Dedifferentiated amniotic fluid mesenchymal stem cell (primary cell): ENCODE data around the gene PAPLN.
A peak's percentile ranks its signal among the peaks of the same experiment; 100 is the strongest.
"Not testable (repeated sequence)": the region's sequence is repeated elsewhere in the genome, so short reads cannot be mapped to it uniquely, and the experiment has no call there.

Source experiments
- DNase-seq: peaks from one replicate; pipeline ENCODE4 v3.0.0-alpha.2; 2016; ENCODE audit errors: extremely low spot score

The PAPLN gene

GRCh38 chr14:73237219-73237785, at the start of gene PAPLN:
Gene PAPLN, plus strand, starts transcription at chr14:73237506. Its CDS starts 2,273 bp downstream, at chr14:73239779.
- no peak for DNase-seq

- peak; percentile 59 for DNase-seq
Measured at GRCh38 chr14:73188501-73188911, 48.8 kb upstream of the PAPLN start.

- no peak for DNase-seq
Measured at GRCh38 chr14:73189651-73190050, 47.7 kb upstream of the PAPLN start.

- no peak for DNase-seq
Measured at GRCh38 chr14:73191441-73191840, 45.9 kb upstream of the PAPLN start.

- not testable (repeated sequence) for DNase-seq
Measured at GRCh38 chr14:73194306-73194705, 43.0 kb upstream of the PAPLN start.

GRCh38 chr14:73198253-73198652, 39.1 kb upstream of the PAPLN start:
- no peak for DNase-seq

- DNase-seq = no peak
Measured at GRCh38 chr14:73203527-73203926, 33.8 kb upstream of the PAPLN start.

GRCh38 chr14:73207615-73208014, 29.7 kb upstream of the PAPLN start:
- DNase-seq = no peak

- DNase-seq = no peak
Measured at GRCh38 chr14:73208390-73208789, 28.9 kb upstream of the PAPLN start.

GRCh38 chr14:73208846-73209245, 28.5 kb upstream of the PAPLN start:
- DNase-seq = no peak

GRCh38 chr14:73209953-73210352, 27.4 kb upstream of the PAPLN start:
- no peak for DNase-seq

- no peak for DNase-seq
Measured at GRCh38 chr14:73211251-73212040, 25.9 kb upstream of the PAPLN start.

- DNase-seq = no peak
Measured at GRCh38 chr14:73216030-73216429, 21.3 kb upstream of the PAPLN start.

- DNase-seq = no peak
Measured at GRCh38 chr14:73217411-73217810, 19.9 kb upstream of the PAPLN start.

- DNase-seq = no peak
Measured at GRCh38 chr14:73220061-73220460, 17.2 kb upstream of the PAPLN start.

- no peak for DNase-seq
Measured at GRCh38 chr14:73220634-73221033, 16.7 kb upstream of the PAPLN start.

GRCh38 chr14:73221945-73222344, 15.4 kb upstream of the PAPLN start:
- no peak for DNase-seq

- no peak for DNase-seq
Measured at GRCh38 chr14:73223049-73223448, 14.3 kb upstream of the PAPLN start.

- no peak for DNase-seq
Measured at GRCh38 chr14:73225496-73225895, 11.8 kb upstream of the PAPLN start.

- DNase-seq = peak; percentile 74
Measured at GRCh38 chr14:73227812-73228781, 9.2 kb upstream of the PAPLN start.

GRCh38 chr14:73230051-73230450, 7.3 kb upstream of the PAPLN start:
- DNase-seq = no peak
